AG08395 (cell line): ENCODE results near the gene NDUFB11.

Experiments
- DNase-seq: peaks from one replicate; pipeline ENCODE4 v3.0.0; 2012; ENCODE audit warnings: mixed read lengths, low spot score

NDUFB11 gene

DNA sequence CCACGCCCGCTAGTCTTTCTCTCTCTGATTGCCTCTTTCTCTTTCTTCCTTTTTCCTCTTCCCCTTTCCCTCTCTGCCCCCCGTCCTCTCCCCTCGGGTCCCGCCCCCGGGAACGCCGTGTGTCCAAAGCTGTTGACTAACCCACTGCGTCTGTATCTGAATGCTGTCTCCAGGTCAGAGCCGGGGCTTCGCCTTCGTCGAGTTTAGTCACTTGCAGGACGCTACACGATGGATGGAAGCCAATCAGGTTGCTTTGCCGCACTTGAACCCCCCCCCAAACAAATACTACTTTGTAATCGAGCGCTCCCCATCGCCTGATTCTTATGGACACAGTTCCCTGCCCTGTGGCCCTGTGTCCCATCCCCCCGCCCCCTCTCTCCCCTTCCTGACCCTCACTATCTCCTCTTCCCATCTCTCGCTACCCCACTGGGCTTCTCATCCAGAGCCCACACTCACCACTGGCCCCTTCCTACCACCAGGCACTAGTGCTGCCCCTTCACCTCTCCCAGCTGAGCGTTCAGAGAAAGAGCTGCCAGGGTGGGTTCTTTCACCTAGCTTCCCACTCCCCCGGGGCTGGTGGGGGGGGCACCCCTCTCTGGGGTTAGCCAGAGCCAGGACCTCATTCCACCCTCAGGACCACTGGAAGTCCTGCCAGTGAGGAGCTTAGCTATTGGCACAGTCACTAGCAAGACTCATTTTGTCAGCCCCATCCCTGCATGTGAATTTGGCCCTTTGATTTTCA is 30.5 kb upstream of the NDUFB11 start:
- no peak for DNase-seq

GRCh38 chrX:47174376-47174775 is 29.9 kb upstream of the NDUFB11 start:
- no peak for DNase-seq

- DNase-seq = no peak
Measured at GRCh38 chrX:47172971-47173792, 28.7 kb upstream of the NDUFB11 start.

- no peak for DNase-seq
Measured at GRCh38 chrX:47172549-47172948, 28.0 kb upstream of the NDUFB11 start.

- DNase-seq = no peak
Measured at GRCh38 chrX:47171996-47172395, 27.5 kb upstream of the NDUFB11 start.

GRCh38 chrX:47170861-47171692 is 26.6 kb upstream of the NDUFB11 start:
- DNase-seq = no peak

- DNase-seq = no peak
Measured at GRCh38 chrX:47169726-47170515, 25.4 kb upstream of the NDUFB11 start.

GRCh38 chrX:47169273-47169672 is 24.8 kb upstream of the NDUFB11 start:
- no peak for DNase-seq

DNA sequence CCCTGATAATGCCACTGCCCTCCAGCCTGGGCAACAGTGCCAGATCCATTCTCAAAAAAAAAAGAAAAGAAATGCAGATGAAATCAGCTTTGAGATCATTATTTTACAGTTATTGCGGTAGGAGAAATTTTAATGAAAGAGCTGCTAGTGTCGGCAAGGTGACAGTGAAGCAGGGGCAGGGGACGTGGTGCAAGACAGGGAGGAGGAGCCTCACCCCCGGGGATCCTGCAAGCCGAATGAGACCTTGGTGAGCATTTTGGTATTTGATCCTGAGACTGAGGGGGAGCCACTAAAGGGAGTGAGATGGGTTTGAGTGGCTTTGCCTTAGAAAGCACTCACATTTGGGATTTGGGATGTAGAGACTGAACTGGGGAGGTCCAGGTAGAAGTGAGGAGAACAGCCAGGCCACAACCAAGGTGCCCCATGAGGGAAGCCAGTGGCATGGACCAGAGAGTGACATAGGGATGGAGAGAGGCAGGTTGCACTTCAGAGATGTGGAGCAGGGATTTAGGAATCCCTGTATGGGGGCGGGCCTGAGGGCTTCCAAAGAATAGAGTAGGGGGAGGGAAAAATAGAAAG is 24.1 kb upstream of the NDUFB11 start:
- no peak for DNase-seq

- DNase-seq = no peak
Measured at GRCh38 chrX:47166126-47166525, 21.6 kb upstream of the NDUFB11 start.

- DNase-seq = no peak
Measured at GRCh38 chrX:47164420-47164819, 19.9 kb upstream of the NDUFB11 start.

DNA sequence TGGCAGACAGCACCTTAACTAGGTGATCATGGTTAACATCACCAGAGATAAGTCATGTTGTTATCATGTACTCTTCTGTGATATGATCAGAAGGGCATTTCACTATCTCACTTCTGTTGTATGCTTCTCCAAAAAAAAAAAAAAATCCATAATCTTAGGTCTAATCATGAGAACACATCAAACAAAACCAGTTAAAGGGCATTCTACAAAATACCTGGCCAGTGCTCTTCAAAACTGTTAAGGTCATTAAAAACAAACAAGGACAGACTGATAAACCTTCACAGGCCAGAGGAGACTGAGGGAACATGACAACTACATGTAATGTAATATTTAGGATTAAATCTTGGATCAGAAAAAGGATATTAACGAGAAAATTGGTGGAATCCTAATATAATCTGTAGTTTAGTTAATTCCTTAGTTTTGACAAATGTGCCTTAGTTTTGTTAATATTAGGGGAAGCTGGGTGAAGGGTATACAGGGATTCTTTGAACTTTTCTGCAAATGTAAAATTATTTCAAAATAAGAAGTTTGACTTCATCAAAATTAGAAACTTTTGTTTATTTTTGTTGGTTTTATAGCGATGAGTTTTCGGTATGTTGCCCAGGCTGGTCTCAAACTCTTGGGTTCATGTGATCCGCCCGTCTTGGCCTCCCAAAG is 18.6 kb upstream of the NDUFB11 start:
- DNase-seq = no peak

- DNase-seq = no peak
Measured at GRCh38 chrX:47160781-47161180, 16.3 kb upstream of the NDUFB11 start.

GRCh38 chrX:47158781-47159180 is 14.3 kb upstream of the NDUFB11 start:
- no peak for DNase-seq

GRCh38 chrX:47158131-47158530 is 13.6 kb upstream of the NDUFB11 start:
- DNase-seq = no peak

DNA sequence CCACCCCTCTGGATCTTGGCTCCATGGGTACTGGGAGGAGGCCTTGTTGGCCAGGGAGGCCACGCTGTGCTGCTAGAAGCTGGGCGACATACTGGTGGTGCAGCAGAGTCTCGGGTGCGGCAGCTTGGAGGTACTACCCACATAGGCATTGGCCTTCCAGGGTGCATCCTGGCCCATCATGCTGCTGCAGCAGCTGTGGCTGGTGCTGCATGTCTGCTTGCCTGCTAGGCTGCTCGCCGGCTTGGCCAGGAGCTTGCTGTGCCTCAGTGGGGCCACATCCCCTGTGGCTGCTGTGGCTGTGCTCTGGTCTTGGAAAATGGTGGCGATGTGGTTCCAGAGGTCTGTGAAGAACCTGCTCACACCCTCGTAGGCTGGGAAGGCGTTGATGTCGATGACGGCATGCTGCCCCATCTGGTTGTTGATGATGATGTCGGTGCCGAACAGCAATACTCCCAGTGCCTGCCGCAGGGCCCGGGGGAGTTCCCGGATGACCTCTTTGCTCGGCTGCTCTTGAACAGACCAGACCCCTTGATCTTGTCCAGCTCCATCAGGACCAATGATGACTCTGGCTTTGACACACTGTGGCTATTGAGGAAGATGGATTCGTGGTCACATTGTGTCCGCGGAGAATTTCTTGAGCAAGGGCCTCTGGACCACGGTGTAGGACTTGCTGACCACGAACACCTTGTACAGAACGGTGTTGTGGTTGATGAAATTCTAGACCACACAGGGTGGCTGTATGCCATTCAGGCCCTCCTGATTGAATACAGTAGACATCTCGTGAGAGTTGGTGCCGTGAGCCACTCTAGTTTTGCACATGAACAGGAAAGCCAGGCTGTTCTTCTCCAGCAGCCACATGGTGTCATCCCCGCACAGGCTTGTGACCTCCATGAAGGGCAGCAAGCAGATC is 12.4 kb upstream of the NDUFB11 start:
- no peak for DNase-seq

DNA sequence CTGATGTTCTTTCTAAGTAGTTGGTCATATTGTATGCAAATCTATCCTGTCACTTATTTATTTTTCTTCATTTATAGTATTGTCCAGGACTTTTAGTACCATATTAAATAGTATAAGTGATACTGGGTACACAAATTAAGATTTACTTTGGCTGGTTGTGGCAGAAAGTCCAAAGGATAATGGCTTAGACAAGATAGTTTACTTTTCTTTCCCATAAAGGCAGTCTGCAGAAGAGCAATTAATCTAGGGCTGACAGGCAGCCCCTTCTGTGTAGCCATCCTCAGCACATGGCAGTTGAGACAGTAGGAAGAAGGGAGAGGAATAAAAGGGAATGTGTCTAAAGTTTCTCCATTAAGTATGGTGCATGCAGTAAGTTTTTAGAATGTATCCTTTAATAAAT is 6.9 kb upstream of the NDUFB11 start:
- DNase-seq = no peak

GRCh38 chrX:47148946-47149345 is 4.4 kb upstream of the NDUFB11 start:
- DNase-seq = no peak

DNA sequence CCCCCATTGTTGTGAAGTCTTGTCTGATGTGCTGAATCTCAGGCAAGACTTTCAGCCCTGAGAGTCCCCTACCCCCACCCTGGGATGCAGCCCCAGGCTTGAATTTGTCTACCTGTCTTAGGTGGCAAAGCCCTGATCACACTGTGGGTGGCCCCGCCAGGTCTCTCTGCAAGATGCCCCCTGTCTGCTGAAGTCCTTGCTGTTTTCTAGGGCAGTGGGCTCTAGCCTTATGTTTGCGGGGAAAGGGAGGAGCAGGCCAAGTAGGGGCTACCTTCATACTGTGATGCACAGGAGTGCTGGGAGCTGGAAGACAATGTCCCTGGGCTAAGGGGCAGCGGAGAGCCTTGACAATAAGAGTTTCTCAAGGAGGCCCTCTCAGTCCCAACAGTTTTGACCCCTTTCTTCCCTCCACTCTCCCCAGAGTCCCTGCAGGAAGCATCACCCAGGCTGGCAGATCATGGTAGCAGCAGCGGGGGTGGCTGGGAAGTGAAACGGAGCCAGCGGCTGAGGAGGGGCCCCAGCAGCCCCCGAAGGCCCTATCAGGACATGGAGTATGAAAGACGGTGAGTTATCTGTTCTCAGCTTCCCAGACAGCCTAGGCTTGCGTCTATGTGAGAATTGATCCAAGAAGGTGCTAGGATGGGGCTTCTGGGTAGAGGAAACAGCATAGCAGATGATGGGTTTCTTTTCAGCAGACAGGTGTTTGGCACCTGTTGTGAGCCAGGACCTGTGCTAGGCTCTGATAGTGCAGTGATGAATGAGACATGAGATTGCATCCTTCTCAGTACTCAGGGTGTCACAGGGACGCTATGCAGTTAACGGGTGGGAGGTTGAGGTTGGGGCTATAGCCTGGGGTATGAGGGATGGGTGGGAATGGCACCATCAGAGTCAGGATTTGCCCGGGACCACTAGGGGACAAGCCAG is 2.7 kb upstream of the NDUFB11 start:
- no peak for DNase-seq
